NCI-H1436 (cell line): Measurements from ENCODE around the gene AP2M1.

Source experiments
- DNase-seq: peaks from one replicate; lab custom pipeline; 2025; lab: John Stamatoyannopoulos, UW

Gene AP2M1

DNA sequence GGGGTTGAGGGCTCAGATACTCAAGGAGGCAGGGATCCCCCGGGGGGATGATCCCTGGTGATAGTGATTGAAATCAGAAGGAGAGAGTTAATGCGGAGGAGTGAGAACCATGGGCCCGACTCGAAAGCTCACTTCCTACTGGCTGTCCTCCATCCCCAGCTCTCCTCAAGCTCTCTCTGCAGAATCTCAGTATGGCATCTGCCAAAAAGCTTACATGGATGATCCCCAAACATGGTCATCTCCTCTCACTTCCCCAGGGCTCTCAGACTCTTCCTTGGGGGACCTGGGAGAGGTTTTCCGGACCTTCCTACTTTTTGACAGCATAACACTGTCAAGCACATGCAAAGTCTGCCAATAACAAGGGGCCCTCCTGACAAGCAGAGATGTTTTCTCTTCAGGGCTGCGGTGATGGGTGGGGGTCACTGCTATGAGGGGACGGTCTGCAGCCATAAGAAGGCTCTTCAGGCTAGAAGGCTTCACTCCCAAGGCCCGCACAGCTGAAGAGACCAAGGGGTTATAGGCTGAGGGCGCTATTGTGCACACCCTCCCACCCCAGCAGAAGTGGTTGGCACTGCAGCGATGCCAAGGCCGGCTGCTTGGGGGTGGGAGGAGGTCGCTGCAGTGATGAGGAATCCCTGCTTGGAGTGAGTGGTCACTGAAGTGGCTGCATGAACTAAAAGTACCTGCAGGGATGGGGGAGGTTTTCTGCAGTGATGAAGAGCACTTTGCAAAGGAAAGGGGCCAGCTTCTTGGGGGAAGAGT lies 53.9 kb downstream of the AP2M1 start:
- DNase-seq: no peak

DNA sequence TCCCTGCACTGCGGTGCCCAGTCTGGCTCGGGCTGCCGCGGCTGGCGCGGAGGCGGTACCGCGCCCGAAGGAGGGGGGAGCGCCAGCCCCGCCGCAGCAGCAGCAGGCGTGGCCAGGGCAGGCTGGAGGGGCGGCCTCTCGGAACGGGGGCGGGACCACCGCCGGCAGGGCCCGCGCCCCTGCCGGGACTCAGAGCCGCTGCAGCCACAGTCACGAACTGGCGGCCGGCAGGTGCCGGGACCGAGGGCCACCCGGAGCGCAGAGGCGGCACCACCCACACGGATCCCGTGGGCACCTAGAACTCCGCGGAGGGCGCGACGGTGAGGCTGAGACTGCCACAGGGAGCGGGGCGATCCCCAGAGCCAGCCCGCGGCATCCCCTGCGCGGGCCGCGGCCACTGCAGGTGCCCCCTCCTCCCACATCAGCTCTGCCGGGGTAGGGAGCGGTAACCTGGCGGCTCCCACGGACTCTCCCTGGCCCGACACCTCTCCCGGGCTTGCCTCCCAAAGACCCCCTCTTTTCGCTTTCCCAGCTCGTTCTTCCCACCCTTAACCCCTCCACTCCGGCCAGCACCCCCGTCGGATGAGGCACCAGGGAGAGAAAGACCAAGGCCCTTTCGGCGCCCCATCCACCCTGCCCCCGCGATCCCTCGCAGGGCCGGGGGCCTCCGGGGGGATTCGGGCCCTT lies 54.9 kb downstream of the AP2M1 start, which contains the start of gene VWA5B2:
Gene VWA5B2, plus strand, starts transcription at position 192 of the 687 bp plus-strand sequence. CDS start 944 bp downstream, outside the sequence.
- DNase-seq: peak; percentile 79

DNA sequence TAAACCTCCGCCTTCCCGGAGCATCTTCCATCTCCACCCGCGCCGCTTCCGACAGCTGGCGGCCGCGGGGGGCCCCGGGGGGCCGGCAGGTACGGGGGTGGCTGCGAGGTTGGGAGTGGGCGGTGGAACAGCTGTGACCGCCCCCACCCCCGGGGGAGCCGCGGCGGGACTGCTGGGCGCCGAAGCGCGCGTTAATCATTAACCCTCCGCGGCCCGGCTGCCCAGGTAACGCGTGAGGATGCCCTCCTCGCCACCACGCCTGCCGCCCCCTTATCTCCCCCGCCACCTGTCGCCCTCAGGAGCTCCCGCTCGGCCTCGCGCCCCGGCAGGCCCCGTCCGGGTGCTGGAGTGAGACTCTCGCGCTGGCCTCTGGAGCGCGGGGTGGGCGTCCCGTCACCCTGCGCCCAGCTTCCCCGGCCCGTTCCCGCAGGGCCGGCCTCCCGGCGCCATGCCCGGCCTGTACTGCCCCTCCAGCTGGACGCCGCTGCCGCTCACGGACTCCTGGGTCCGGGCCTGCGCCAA lies 55.5 kb downstream of the AP2M1 start:
- DNase-seq: no peak

GRCh38 chr3:184230603-184231528 lies 56.2 kb downstream of the AP2M1 start:
- DNase-seq: peak; percentile 9

DNA sequence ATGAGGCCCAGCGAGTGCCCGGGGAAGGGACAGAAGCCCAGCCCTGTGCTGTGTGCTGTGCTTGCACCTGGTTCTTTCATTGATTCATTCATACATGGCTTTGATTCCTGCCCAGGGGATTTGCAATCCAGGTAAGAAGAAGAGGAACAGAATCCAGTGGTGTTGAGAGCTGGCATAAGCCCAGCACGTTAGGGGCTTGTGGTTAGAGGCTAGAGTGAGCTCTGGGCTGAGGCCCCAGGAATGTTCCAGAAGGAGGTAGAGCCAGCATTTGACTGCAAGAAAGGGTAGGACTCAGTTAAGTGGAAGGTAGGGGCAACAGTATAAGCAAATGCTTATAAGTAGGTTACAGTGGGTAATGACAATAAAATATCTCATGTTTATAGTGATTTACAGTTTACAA lies 57.0 kb downstream of the AP2M1 start:
- DNase-seq: no peak

- no peak for DNase-seq
These were observed 58.6 kb downstream of the AP2M1 start for GRCh38 chr3:184233127-184233843.
